GM23338 (cell line): ENCODE measurements around the gene TBC1D2B.

Experiments used
- CREB1 ChIP-seq: fragments of 250-450 bp; sonication (Bioruptor Pico); IDR thresholded peaks from 2 replicates; pipeline ENCODE4 v1.5.0; 2020; ENCODE audit warnings: low read depth, mild to moderate bottlenecking, moderate library complexity
- EZH2 ChIP-seq: fragments of 200-600 bp; sonication (generic); IDR thresholded peaks from one replicate; pipeline ENCODE4 v1.8.0; 2017; ENCODE audit warnings: antibody characterized with exemption, mild to moderate bottlenecking, low read depth; ENCODE audit not compliant: unreplicated experiment
- EZH2phosphoT487 ChIP-seq: fragments of 200-600 bp; sonication (generic); IDR thresholded peaks from one replicate; pipeline ENCODE4 v1.8.1; 2018; ENCODE audit warnings: antibody characterized with exemption; ENCODE audit not compliant: unreplicated experiment
- JUNB ChIP-seq: IDR thresholded peaks from one replicate; pipeline ENCODE4 v1.6.1; 2016; ENCODE audit warnings: antibody characterized with exemption; ENCODE audit not compliant: unreplicated experiment
- NANOG ChIP-seq: IDR thresholded peaks from 2 replicates; pipeline ENCODE4 v1.6.1; 2016; ENCODE audit warnings: antibody characterized with exemption, borderline replicate concordance
- POLR2AphosphoS5 ChIP-seq: IDR thresholded peaks from 2 replicates; pipeline ENCODE4 v1.6.1; 2016; ENCODE audit warnings: antibody characterized with exemption, low read depth
- STAT1 ChIP-seq: IDR thresholded peaks from one replicate; pipeline ENCODE4 v1.6.1; 2016; ENCODE audit warnings: antibody characterized with exemption; ENCODE audit not compliant: unreplicated experiment
- ZNF114 ChIP-seq: fragments of 250-450 bp; sonication (Bioruptor Pico); IDR thresholded peaks from 2 replicates; pipeline ENCODE4 v1.5.0; 2020; ENCODE audit warnings: mild to moderate bottlenecking, moderate library complexity
- ZNF331 ChIP-seq: fragments of 250-450 bp; sonication (Bioruptor Pico); IDR thresholded peaks from 2 replicates; pipeline ENCODE4 v1.5.0; 2020; ENCODE audit warnings: low read depth, mild to moderate bottlenecking, moderate library complexity
- TF ChIP-seq, protein P1 (sequence below), 2 experiments: fragments of 200-600 bp in 1 of 2; sonication (generic) in 1 of 2; conservative IDR thresholded peaks; 2 replicates each; pipeline versions ENCODE4 v1.5.1 to v1.6.1; 2016 to 2017; ENCODE audit warnings: antibody characterized with exemption in 2 of 2, low read depth in 2 of 2, mild to moderate bottlenecking in 2 of 2, moderate library complexity in 1 of 2
- TF ChIP-seq, protein P2 (sequence below): IDR thresholded peaks from one replicate; pipeline ENCODE4 v1.6.1; 2018; ENCODE audit warnings: antibody characterized with exemption; ENCODE audit not compliant: unreplicated experiment
- TF ChIP-seq, protein P3 (sequence below): fragments of 250-450 bp; sonication (Bioruptor Pico); IDR thresholded peaks from 2 replicates; pipeline ENCODE4 v1.5.0; 2020; ENCODE audit warnings: mild to moderate bottlenecking, moderate library complexity

DNA sequence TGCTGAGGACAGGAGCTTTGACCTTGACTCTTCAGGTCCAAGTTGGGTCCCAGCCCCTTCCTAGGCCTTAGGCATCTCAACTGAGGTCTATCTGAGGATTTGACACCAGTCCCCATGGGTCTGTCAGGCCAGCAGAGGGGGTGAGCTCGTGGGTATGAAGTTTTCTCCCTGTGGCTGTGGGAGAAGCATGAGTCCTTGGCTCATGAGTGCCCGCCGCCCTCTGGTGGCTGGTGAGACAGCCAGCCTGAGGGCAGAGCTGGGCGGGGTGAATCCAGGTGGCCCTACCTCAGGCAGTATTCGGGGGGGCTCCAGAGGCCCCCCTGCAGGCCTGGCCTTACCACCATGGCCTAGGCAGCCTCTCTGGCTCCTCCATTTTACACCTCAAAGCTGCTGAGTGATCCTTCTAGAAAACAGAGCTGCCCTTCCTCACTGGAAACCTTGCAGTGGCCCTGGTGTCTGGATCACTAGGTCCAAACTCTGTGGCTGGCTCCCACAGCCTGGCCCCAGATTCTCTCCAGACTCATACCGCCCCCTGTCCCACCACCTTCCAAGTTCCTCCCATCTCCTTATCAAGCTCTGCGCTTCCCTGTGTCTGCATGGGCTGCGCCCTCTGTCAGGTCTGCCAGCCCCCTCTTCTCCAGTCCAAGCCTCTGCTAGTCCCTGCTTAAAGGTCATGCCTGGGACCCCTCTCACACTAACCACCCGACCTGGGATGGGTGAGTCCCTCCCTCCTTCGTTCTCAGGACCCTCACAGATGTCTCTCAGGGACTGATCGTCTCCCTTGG is 31.0 kb upstream of the TBC1D2B start:
- TF ChIP-seq, protein P1, sequence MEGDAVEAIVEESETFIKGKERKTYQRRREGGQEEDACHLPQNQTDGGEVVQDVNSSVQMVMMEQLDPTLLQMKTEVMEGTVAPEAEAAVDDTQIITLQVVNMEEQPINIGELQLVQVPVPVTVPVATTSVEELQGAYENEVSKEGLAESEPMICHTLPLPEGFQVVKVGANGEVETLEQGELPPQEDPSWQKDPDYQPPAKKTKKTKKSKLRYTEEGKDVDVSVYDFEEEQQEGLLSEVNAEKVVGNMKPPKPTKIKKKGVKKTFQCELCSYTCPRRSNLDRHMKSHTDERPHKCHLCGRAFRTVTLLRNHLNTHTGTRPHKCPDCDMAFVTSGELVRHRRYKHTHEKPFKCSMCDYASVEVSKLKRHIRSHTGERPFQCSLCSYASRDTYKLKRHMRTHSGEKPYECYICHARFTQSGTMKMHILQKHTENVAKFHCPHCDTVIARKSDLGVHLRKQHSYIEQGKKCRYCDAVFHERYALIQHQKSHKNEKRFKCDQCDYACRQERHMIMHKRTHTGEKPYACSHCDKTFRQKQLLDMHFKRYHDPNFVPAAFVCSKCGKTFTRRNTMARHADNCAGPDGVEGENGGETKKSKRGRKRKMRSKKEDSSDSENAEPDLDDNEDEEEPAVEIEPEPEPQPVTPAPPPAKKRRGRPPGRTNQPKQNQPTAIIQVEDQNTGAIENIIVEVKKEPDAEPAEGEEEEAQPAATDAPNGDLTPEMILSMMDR (conservative IDR thresholded peaks at IDR 0.05; ENCODE audit: low read depth in 2 of 2): peak; percentile 82 to 89
- TF ChIP-seq POLR2AphosphoS5: no peak
- TF ChIP-seq, protein P2, sequence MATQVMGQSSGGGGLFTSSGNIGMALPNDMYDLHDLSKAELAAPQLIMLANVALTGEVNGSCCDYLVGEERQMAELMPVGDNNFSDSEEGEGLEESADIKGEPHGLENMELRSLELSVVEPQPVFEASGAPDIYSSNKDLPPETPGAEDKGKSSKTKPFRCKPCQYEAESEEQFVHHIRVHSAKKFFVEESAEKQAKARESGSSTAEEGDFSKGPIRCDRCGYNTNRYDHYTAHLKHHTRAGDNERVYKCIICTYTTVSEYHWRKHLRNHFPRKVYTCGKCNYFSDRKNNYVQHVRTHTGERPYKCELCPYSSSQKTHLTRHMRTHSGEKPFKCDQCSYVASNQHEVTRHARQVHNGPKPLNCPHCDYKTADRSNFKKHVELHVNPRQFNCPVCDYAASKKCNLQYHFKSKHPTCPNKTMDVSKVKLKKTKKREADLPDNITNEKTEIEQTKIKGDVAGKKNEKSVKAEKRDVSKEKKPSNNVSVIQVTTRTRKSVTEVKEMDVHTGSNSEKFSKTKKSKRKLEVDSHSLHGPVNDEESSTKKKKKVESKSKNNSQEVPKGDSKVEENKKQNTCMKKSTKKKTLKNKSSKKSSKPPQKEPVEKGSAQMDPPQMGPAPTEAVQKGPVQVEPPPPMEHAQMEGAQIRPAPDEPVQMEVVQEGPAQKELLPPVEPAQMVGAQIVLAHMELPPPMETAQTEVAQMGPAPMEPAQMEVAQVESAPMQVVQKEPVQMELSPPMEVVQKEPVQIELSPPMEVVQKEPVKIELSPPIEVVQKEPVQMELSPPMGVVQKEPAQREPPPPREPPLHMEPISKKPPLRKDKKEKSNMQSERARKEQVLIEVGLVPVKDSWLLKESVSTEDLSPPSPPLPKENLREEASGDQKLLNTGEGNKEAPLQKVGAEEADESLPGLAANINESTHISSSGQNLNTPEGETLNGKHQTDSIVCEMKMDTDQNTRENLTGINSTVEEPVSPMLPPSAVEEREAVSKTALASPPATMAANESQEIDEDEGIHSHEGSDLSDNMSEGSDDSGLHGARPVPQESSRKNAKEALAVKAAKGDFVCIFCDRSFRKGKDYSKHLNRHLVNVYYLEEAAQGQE: no peak
- no peak for TF ChIP-seq EZH2
- no peak for TF ChIP-seq JUNB
- no peak for TF ChIP-seq EZH2phosphoT487
- no peak for TF ChIP-seq ZNF114 (CRISPR knock-in tag)
- TF ChIP-seq CREB1 (CRISPR knock-in tag): no peak
- TF ChIP-seq STAT1: no peak
- no peak for TF ChIP-seq NANOG
- TF ChIP-seq, protein P3, sequence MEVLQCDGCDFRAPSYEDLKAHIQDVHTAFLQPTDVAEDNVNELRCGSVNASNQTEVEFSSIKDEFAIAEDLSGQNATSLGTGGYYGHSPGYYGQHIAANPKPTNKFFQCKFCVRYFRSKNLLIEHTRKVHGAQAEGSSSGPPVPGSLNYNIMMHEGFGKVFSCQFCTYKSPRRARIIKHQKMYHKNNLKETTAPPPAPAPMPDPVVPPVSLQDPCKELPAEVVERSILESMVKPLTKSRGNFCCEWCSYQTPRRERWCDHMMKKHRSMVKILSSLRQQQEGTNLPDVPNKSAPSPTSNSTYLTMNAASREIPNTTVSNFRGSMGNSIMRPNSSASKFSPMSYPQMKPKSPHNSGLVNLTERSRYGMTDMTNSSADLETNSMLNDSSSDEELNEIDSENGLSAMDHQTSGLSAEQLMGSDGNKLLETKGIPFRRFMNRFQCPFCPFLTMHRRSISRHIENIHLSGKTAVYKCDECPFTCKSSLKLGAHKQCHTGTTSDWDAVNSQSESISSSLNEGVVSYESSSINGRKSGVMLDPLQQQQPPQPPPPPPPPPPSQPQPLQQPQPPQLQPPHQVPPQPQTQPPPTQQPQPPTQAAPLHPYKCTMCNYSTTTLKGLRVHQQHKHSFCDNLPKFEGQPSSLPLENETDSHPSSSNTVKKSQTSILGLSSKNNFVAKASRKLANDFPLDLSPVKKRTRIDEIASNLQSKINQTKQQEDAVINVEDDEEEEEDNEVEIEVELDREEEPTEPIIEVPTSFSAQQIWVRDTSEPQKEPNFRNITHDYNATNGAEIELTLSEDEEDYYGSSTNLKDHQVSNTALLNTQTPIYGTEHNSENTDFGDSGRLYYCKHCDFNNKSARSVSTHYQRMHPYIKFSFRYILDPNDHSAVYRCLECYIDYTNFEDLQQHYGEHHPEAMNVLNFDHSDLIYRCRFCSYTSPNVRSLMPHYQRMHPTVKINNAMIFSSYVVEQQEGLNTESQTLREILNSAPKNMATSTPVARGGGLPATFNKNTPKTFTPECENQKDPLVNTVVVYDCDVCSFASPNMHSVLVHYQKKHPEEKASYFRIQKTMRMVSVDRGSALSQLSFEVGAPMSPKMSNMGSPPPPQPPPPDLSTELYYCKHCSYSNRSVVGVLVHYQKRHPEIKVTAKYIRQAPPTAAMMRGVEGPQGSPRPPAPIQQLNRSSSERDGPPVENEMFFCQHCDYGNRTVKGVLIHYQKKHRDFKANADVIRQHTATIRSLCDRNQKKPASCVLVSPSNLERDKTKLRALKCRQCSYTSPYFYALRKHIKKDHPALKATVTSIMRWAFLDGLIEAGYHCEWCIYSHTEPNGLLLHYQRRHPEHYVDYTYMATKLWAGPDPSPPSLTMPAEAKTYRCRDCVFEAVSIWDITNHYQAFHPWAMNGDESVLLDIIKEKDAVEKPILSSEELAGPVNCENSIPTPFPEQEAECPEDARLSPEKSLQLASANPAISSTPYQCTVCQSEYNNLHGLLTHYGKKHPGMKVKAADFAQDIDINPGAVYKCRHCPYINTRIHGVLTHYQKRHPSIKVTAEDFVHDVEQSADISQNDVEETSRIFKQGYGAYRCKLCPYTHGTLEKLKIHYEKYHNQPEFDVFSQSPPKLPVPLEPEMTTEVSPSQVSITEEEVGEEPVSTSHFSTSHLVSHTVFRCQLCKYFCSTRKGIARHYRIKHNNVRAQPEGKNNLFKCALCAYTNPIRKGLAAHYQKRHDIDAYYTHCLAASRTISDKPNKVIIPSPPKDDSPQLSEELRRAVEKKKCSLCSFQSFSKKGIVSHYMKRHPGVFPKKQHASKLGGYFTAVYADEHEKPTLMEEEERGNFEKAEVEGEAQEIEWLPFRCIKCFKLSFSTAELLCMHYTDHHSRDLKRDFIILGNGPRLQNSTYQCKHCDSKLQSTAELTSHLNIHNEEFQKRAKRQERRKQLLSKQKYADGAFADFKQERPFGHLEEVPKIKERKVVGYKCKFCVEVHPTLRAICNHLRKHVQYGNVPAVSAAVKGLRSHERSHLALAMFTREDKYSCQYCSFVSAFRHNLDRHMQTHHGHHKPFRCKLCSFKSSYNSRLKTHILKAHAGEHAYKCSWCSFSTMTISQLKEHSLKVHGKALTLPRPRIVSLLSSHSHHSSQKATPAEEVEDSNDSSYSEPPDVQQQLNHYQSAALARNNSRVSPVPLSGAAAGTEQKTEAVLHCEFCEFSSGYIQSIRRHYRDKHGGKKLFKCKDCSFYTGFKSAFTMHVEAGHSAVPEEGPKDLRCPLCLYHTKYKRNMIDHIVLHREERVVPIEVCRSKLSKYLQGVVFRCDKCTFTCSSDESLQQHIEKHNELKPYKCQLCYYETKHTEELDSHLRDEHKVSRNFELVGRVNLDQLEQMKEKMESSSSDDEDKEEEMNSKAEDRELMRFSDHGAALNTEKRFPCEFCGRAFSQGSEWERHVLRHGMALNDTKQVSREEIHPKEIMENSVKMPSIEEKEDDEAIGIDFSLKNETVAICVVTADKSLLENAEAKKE (CRISPR knock-in tag): no peak
- TF ChIP-seq ZNF331: no peak
